ENCODE results near the gene TRIM3.

DNA sequence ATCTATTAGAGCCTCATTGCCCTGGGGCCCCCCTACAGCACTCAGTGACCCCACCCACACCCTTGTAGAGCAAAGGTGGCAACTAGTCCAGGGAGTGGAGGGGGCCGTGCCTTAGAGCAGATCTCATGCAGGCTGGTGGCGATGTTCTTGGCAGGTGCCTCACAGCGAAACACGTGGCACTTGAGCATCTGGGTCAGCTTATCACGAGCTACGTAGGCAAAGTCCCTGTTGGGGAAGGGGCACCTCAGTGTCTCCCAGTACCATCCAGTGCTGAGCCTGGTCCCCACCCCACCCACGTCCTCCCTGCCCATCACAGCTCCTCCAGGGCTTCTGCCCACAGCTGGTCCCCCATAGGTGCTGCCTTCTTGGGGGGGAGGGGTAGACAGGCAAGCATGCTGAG is 72.3 kb downstream of the TRIM3 start:
- TF ChIP-seq, protein P1, sequence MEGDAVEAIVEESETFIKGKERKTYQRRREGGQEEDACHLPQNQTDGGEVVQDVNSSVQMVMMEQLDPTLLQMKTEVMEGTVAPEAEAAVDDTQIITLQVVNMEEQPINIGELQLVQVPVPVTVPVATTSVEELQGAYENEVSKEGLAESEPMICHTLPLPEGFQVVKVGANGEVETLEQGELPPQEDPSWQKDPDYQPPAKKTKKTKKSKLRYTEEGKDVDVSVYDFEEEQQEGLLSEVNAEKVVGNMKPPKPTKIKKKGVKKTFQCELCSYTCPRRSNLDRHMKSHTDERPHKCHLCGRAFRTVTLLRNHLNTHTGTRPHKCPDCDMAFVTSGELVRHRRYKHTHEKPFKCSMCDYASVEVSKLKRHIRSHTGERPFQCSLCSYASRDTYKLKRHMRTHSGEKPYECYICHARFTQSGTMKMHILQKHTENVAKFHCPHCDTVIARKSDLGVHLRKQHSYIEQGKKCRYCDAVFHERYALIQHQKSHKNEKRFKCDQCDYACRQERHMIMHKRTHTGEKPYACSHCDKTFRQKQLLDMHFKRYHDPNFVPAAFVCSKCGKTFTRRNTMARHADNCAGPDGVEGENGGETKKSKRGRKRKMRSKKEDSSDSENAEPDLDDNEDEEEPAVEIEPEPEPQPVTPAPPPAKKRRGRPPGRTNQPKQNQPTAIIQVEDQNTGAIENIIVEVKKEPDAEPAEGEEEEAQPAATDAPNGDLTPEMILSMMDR (IDR thresholded peaks at IDR 0.05; ENCODE audit: poor library complexity, severe bottlenecking): no peak
- TF ChIP-seq TAF1 (IDR thresholded peaks at IDR 0.05; ENCODE audit: low read depth) (no peak), POLR2AphosphoS5 (IDR thresholded peaks at IDR 0.05) (no peak), RAD21 (conservative IDR thresholded peaks at IDR 0.05) (no peak)
